T-helper 1 cell treated with Interleukin-12 subunit alpha and Interleukin-12 subunit beta and Interleukin-4 antibody, amounts not matched to agents 30 μg/mL and 1 μg/mL, for 36 hours (primary cell): ENCODE results near the gene ARHGEF10L.

ENCODE experiments used
- H3K27ac Mint-ChIP-seq: one replicate; pipeline ENCODE4 v1.8.0; 2021; ENCODE audit warnings: mild to moderate bottlenecking, mixed read lengths
- H3K27me3 Mint-ChIP-seq: one replicate; pipeline ENCODE4 v1.8.0; 2021; ENCODE audit warnings: low read depth, mixed read lengths
- H3K36me3 Mint-ChIP-seq: one replicate; pipeline ENCODE4 v1.8.0; 2021; ENCODE audit warnings: low read depth, mixed read lengths
- H3K4me1 Mint-ChIP-seq: one replicate; pipeline ENCODE4 v1.8.0; 2021; ENCODE audit warnings: low read depth, mixed read lengths
- H3K4me3 Mint-ChIP-seq: one replicate; pipeline ENCODE4 v1.8.0; 2021; ENCODE audit warnings: mild to moderate bottlenecking, moderate library complexity, mixed read lengths
- H3K9me3 Mint-ChIP-seq: one replicate; pipeline ENCODE4 v1.8.0; 2021; ENCODE audit warnings: mixed read lengths

Gene ARHGEF10L

DNA sequence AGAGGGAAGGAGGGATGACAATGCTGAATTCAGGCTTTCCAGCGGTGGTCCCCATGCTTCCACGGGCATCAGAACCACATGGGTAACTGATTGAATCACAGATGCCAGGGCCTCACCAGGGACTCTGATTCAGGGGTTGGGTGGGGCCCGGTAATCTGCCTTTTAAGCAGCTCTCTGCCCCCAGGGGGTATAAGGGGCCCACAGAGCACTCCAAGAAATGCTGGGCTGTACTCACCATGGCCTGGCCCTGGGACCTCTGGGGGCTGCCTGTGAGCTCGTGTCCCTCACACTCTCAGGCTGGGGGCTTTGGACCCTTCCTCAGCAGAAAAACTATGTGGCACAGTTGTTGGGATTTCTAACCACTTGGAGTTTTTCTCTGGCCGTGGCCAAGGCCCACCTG lies 70.6 kb downstream of the ARHGEF10L start:
- Mint-ChIP-seq H3K27me3 (no peaks in the 10 kb centered on the region), H3K4me3 (no peak overlapping the region), H3K9me3 (no peaks in the 10 kb centered on the region), H3K4me1 (no peaks in the 10 kb centered on the region), H3K36me3 (no peaks in the 10 kb centered on the region), H3K27ac (no peak overlapping the region)

DNA sequence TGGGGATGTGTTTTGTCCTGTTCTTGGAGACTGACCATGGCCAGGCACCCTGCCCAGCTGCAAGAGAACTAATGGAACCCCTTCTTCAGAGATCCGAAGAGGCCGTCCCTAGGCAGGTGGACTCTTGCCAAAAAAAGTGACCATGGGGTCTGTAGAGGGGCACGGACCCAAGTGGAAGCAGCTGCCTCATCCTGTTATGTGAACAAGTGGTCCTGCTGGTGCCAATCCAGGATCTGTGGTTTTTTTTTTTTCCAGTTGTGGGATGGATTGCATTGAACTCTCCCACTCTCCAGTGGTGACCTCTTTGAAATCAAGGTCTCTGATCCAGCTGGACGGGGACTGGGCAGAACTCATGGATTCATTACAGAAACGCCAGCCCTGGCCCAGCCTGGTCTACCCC lies 71.2 kb downstream of the ARHGEF10L start:
- Mint-ChIP-seq H3K27ac (no peak overlapping the region), H3K9me3 (no peaks in the 10 kb centered on the region), H3K4me1 (no peaks in the 10 kb centered on the region), H3K27me3 (no peaks in the 10 kb centered on the region), H3K4me3 (no peak overlapping the region), H3K36me3 (no peaks in the 10 kb centered on the region)

DNA sequence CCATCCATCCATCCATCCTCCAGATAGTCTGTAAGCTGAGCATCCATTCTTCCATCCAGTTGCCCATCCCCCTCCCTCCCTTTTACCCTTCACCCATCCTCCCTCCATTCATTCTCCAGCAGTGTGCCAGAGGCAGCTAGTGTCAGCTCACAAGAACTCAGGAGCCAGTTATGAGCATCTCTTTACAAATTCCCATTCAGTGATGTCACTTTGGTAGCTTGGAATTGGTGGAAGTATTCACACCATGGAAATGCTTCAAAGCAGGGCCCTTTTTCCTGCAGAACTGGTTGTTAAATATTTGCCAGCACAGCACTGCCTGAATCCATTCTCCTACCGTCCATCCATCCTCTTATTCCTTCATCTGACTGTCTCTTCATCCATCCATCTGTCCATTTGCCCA lies 72.5 kb downstream of the ARHGEF10L start:
- no peaks in the 10 kb centered on the region for H3K27me3 Mint-ChIP-seq
- H3K4me1 Mint-ChIP-seq = no peaks in the 10 kb centered on the region
- H3K9me3 Mint-ChIP-seq = no peaks in the 10 kb centered on the region
- H3K4me3 Mint-ChIP-seq = no peak overlapping the region
- no peak overlapping the region for H3K27ac Mint-ChIP-seq
- no peaks in the 10 kb centered on the region for H3K36me3 Mint-ChIP-seq

DNA sequence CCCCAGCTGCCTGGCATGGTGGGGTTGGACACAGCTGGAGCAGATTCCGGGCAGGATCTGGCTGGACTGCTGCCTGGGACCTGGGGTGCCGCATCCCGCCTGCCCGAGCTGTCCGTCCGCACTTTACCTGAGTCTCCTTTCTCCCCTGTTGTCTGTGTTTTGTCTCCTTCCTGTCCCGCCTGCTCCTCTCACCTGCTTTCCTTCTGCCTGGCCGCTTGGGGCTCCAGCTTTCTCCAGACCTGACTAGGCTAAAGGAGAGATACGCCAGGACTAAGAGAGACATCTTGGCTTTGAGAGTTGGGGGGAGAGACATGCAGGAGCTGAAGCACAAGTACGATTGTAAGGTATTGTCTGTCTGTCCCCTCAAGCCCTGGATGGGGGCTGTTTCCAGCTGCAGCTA lies 73.3 kb downstream of the ARHGEF10L start:
- H3K9me3 Mint-ChIP-seq = no peaks in the 10 kb centered on the region
- H3K36me3 Mint-ChIP-seq = no peaks in the 10 kb centered on the region
- no peak overlapping the region for H3K27ac Mint-ChIP-seq
- no peak overlapping the region for H3K4me3 Mint-ChIP-seq
- no peaks in the 10 kb centered on the region for H3K27me3 Mint-ChIP-seq
- no peaks in the 10 kb centered on the region for H3K4me1 Mint-ChIP-seq

DNA sequence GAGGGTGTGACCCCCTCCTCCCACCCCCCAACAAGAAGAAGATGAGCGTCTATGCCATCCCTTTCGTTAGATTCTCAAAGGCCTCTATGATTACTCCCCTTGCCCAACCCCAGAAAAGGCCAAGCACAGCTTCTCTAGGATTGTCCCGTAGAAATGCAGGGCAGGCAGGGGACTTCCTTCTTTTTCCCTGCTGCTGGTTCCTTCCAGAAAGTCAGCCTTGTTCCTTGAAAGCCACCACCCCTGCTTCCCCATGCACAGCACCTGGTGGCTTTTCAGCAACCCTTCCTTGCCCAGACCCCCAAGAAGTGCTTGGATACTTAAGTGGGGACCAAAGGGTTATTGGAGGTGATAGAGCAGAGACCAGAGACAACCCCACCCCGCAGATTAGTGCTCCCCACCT lies 75.1 kb downstream of the ARHGEF10L start:
- Mint-ChIP-seq H3K27ac (no peak overlapping the region), H3K4me3 (no peak overlapping the region), H3K27me3 (no peaks in the 10 kb centered on the region)

DNA sequence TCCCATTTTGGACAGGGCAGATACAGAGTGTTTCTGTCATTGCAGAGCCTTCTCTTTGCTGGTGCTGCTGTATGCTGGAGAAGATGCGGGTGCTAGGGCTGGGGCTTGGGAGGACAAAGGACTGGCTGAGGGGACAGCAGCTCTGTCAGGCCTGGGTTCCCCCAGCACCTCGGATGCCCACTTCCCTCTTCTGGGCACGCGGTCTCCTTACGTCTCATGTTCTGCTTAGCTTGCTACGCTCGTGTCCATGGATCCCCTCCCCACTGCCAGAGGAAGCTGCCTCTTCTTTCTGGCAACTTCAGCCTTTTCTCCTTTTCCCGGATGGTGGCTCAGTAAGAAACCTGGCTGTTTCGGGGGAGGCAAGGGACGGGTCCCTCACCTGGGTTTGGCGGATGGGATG lies 75.7 kb downstream of the ARHGEF10L start:
- Mint-ChIP-seq H3K27me3 (no peaks in the 10 kb centered on the region), H3K36me3 (no peaks in the 10 kb centered on the region), H3K27ac (no peak overlapping the region), H3K4me1 (no peaks in the 10 kb centered on the region), H3K4me3 (no peak overlapping the region), H3K9me3 (no peaks in the 10 kb centered on the region)

More for the DNA sequence above, 75.1 kb downstream of the ARHGEF10L start:
- Mint-ChIP-seq H3K4me1 (no peaks in the 10 kb centered on the region), H3K9me3 (no peaks in the 10 kb centered on the region), H3K36me3 (no peaks in the 10 kb centered on the region)

DNA sequence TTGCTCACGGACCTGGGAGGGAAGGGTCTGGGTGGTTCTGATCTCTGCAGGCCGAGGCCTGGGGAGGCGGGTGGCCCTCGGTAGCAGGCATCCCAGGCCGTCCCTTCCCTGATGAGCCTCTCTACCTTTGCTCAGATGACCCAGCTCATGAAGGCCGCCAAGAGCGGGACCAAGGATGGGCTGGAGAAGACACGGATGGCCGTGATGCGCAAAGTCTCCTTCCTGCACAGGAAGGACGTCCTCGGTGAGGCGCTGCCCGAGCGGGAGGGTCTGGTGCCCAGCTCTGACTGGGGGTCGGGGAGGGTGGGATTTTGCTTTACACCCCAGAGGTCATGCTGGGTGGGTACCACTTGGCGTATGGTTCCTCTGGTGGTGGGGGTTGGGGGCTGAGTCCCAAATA lies 76.5 kb downstream of the ARHGEF10L start:
- Mint-ChIP-seq H3K9me3 (no peaks in the 10 kb centered on the region), H3K27ac (no peak overlapping the region), H3K27me3 (no peaks in the 10 kb centered on the region), H3K4me3 (no peak overlapping the region), H3K36me3 (no peaks in the 10 kb centered on the region), H3K4me1 (no peaks in the 10 kb centered on the region)

DNA sequence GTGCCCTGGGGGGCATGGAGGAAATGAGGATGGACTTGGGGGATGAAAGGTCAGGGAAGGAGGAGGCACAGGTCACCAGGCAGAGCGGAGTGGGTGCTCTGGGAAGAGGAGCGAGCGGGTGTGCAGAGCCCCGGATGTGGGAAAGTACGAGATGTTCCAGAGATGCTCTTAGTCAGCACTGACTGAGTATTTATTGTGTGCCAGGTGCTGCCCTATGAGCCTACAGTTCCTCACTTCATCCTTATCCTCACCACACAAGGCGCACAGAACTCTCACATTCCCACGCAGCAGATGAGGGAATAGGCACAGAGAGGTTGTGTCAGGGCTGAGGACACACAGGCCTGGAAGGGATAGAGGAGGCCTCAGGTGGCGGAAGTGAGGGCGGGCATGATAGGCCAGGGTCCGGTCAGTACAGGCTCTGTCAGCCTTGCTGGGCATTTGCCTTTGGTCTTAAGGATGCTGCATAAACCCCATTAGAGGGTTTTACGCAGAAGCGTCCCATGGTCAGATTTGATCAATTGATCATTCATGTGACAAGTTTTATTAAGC lies 77.3 kb downstream of the ARHGEF10L start:
- Mint-ChIP-seq H3K4me1 (no peaks in the 10 kb centered on the region), H3K36me3 (no peaks in the 10 kb centered on the region), H3K27ac (no peak overlapping the region), H3K9me3 (no peaks in the 10 kb centered on the region), H3K4me3 (no peak overlapping the region), H3K27me3 (no peaks in the 10 kb centered on the region)

DNA sequence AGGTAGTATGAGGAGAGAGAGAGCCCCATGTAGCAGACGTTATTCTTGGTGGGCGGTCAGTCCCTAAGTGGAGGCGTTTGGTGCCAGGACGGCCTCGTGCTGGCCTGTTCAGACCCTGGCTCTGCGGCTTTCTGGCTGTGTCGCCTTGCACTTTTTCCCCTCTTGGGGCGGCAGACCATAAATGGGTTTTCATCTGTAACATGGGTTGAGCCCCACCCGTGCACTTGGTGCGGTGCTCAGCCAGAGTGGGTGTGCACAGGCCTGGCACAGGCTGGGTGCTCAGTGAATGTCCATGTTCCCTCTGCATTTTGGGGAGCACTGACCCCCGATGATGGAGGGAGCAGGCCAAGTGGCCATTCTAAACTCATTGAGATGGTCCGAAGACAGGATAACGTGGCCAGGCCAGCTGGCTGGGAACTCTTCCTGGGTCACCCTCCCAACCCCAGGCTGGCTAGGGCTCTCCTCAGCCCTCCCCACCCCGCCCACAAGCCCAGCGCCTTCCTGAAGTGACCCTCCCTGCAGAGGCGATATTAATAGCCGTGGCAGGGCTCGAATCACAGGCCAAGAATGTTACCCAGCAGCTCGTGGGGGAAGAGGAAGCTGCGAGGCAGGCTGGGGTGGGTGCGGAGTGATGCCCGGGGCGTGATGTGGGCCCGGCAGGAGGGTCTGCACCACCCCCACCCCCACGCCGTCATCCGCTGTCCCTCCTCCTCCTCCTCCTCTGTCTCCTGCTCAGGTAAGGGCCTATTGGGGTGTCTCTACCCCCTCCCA lies 78.5 kb downstream of the ARHGEF10L start:
- Mint-ChIP-seq H3K27ac (no peak overlapping the region), H3K4me3 (no peak overlapping the region), H3K9me3 (no peaks in the 10 kb centered on the region), H3K36me3 (no peaks in the 10 kb centered on the region), H3K27me3 (no peaks in the 10 kb centered on the region), H3K4me1 (no peaks in the 10 kb centered on the region)

DNA sequence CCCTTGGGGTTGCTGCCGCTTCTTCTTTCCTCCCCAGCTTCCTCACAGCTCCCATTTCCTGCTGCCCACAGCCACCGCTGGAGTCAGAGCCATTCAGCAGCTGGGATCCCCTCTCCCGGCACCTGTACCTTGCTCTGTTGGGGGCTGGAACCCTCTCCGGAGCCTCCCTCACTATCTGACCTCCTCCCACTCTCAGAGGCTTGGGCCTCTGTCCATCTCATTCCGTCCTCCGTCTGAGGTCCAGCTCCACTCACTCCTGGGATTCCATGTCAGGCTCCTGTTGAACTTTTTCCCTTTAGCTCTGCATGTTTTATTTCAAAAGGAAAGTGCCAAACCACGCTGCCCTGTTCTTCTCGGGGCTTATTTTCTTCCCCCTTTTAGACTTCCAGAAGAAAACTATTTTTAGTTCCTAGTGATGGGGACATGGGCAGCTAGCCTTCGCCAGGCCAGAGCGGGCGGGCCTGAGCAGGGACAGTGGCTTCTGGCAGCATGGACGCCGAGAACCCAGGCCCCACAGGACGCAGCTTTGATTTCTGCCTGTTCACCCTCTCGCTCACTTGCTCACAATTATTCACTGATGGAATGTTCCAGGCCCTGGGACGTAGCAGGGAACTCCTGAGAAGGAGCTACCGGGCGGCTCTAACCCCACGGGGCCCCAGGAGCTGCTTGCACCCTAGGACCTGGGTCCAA lies 79.2 kb downstream of the ARHGEF10L start:
- H3K4me1 Mint-ChIP-seq = no peaks in the 10 kb centered on the region
- H3K9me3 Mint-ChIP-seq = no peaks in the 10 kb centered on the region
- no peaks in the 10 kb centered on the region for H3K27me3 Mint-ChIP-seq
- H3K4me3 Mint-ChIP-seq = no peak overlapping the region
- H3K27ac Mint-ChIP-seq = no peak overlapping the region
- H3K36me3 Mint-ChIP-seq = no peaks in the 10 kb centered on the region

DNA sequence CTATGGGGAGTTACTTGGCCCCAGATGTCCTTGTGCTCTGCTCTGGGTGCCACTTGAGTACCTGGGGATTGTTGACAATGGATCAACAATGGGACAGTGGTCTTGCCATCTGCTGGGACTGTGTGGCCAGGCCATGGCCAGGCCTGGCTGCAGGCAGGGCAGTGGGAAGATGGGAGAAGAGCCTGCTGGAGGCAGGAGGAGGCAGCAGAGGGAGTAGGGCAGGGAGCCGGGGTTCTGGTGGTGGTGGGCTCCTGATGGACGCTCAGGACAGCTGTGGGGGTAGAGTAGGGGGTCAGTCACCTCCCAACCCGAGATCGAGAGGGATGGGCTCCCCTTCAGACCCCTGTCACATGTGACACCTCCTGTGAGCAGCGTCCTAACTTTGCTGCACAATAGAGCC lies 81.0 kb downstream of the ARHGEF10L start:
- Mint-ChIP-seq H3K27ac (no peak overlapping the region), H3K27me3 (no peaks in the 10 kb centered on the region), H3K4me1 (no peaks in the 10 kb centered on the region), H3K9me3 (no peaks in the 10 kb centered on the region), H3K4me3 (no peak overlapping the region), H3K36me3 (no peaks in the 10 kb centered on the region)

DNA sequence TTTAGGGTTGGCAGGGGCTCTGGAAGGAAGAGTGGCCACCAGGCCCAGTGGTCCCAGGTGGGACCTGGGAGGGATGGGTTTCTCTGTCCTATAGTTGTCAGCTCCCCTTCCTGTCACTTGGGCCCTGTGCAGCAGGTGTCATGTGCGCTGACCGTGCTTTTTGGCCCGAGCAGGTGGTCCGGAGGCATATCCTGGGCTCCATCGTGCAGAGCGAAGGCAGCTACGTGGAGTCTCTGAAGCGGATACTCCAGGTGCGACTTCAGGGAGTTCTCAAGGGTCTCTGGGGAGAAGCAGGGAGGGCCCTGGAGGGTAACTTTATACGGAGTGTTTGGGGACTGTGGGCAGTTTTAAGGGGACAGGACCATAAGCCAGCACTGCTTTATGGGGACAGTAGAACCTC lies 82.2 kb downstream of the ARHGEF10L start:
- no peak overlapping the region for H3K4me3 Mint-ChIP-seq
- H3K36me3 Mint-ChIP-seq = no peaks in the 10 kb centered on the region
- H3K27ac Mint-ChIP-seq = no peak overlapping the region
- H3K9me3 Mint-ChIP-seq = no peaks in the 10 kb centered on the region
- H3K4me1 Mint-ChIP-seq = no peaks in the 10 kb centered on the region
- H3K27me3 Mint-ChIP-seq = no peaks in the 10 kb centered on the region

DNA sequence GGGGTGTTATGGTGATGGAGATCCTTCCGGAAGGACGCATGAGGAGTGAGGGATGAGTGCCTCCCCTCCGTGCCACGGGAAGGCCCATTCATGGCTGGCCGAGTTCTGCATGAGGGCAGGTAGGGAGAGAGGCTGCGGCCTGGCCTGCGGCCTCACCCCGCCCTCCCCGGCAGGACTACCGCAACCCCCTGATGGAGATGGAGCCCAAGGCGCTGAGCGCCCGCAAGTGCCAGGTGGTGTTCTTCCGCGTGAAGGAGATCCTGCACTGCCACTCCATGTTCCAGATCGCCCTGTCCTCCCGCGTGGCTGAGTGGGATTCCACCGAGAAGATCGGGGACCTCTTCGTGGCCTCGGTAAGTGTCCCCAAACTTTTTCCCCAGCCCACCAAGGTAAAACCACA lies 83.3 kb downstream of the ARHGEF10L start:
- H3K27me3 Mint-ChIP-seq = no peaks in the 10 kb centered on the region
- H3K27ac Mint-ChIP-seq = no peak overlapping the region
- H3K36me3 Mint-ChIP-seq = no peaks in the 10 kb centered on the region
- H3K9me3 Mint-ChIP-seq = no peaks in the 10 kb centered on the region
- H3K4me1 Mint-ChIP-seq = no peaks in the 10 kb centered on the region
- no peak overlapping the region for H3K4me3 Mint-ChIP-seq

DNA sequence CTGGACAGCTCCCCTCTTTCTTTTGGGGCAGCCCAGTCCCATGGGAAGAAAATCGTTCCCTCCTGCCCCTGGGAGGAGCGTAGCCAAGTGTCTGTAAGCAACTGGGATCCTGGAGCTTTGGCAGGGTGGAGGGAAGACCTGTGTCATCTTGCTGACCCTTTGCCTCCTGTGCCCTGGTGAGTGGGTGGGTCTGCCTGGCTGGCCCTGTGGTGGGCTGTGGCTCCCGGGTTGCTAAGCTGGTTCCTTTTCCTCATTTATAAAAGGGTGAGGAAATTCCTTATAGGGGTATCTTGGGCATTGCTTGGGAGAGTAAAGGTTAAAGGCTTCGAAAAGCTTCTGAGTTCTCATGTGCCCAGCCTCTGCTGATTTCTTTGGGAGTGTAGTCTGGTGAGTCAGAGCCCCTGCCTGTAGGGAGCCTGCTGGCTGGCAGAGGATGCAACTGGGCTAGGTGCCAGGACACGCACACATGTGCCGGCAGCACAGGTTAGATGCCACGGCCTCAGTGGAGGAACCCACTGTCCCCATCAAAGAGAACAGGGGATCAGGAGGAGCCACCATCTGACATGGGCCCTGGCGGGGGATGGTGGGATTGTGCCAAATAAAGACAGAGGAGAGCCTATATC lies 85.2 kb downstream of the ARHGEF10L start:
- Mint-ChIP-seq H3K27ac (no peak overlapping the region), H3K4me1 (no peaks in the 10 kb centered on the region), H3K4me3 (no peak overlapping the region), H3K27me3 (no peaks in the 10 kb centered on the region), H3K9me3 (no peaks in the 10 kb centered on the region), H3K36me3 (no peaks in the 10 kb centered on the region)
